HEK293 (cell line): ENCODE data around the gene DNAH9.

Experiments used
- CTCF ChIA-PET: fragments of 350-600 bp; formaldehyde crosslinking; extraction: SDS; loops from one replicate; lab custom pipeline; 2021; ENCODE audit warnings: antibody characterized with exemption; lab: Yijun Ruan, JAX
- POLR2A ChIA-PET: fragments of 300-600 bp; formaldehyde crosslinking; extraction: SDS; loops from one replicate; lab custom pipeline; 2020; ENCODE audit warnings: antibody characterized with exemption, inconsistent platforms; lab: Yijun Ruan, JAX
- H3K27ac ChIP-seq: fragments of 200-500 bp; sonication (Bioruptor generic); 2 replicates; pipeline ENCODE4 v1.5.1; 2014; ENCODE audit warnings: low read depth, low read length, control low read depth, inconsistent platforms; ENCODE audit errors: extremely low read depth
- H3K36me3 ChIP-seq, 2 experiments: fragments of 200-500 bp in 1 of 2; sonication (Bioruptor generic) in 1 of 2; 1 replicate in 1 of 2; 2 replicates in 1 of 2; pipeline ENCODE4 v1.5.1; 2014 to 2017; ENCODE audit warnings: inconsistent platforms in 2 of 2, low read length in 2 of 2; ENCODE audit not compliant: control insufficient read depth in 2 of 2, insufficient read depth in 1 of 2
- H3K4me1 ChIP-seq: fragments of 200-500 bp; sonication (Bioruptor generic); 2 replicates; pipeline ENCODE4 v1.5.1; 2014; ENCODE audit warnings: mild to moderate bottlenecking, low read length, inconsistent platforms; ENCODE audit not compliant: control insufficient read depth, insufficient read depth
- H3K4me3 ChIP-seq: 2 replicates; pipeline ENCODE4 v1.5.1; 2011; ENCODE audit warnings: low read depth, mild to moderate bottlenecking, control low read depth, low read length, moderate library complexity
- H3K9me3 ChIP-seq: fragments of 200-500 bp; sonication (Bioruptor generic); 2 replicates; pipeline ENCODE4 v1.5.1; 2014; ENCODE audit warnings: low read depth, low read length, inconsistent platforms; ENCODE audit not compliant: control insufficient read depth, insufficient read depth
- ATF2 ChIP-seq: fragments of 450-650 bp; formaldehyde crosslinking; IDR thresholded peaks from 2 replicates; pipeline ENCODE4 v1.5.1; 2016; ENCODE audit warnings: missing biosample characterization, missing genetic modification characterization, low read depth
- GLIS1 ChIP-seq: fragments of 450-650 bp; formaldehyde crosslinking; IDR thresholded peaks from 2 replicates; pipeline ENCODE4 v1.5.1; 2016; ENCODE audit warnings: missing biosample characterization, missing genetic modification characterization
- HOXC10 ChIP-seq: sonication (generic); formaldehyde crosslinking; IDR thresholded peaks from 2 replicates; pipeline ENCODE4 v1.8.1; 2023; ENCODE audit warnings: mild to moderate bottlenecking, missing genetic modification reagents
- KLF1 ChIP-seq: fragments of 450-650 bp; formaldehyde crosslinking; IDR thresholded peaks from 2 replicates; pipeline ENCODE4 v1.5.1; 2016; ENCODE audit warnings: missing biosample characterization, missing genetic modification characterization
- SP7 ChIP-seq: fragments of 450-650 bp; formaldehyde crosslinking; IDR thresholded peaks from 2 replicates; pipeline ENCODE4 v1.5.1; 2016; ENCODE audit warnings: missing biosample characterization, missing genetic modification characterization
- ZBTB1 ChIP-seq: fragments of 450-650 bp; formaldehyde crosslinking; IDR thresholded peaks from 2 replicates; pipeline ENCODE4 v1.5.1; 2016; ENCODE audit warnings: missing biosample characterization, missing genetic modification characterization
- ZBTB11 ChIP-seq: fragments of 450-650 bp; formaldehyde crosslinking; conservative IDR thresholded peaks from 2 replicates; pipeline ENCODE4 v1.5.1; 2016; ENCODE audit warnings: low read depth, missing biosample characterization, missing genetic modification characterization
- ZBTB48 ChIP-seq: fragments of 450-650 bp; formaldehyde crosslinking; IDR thresholded peaks from 2 replicates; pipeline ENCODE4 v1.5.1; 2016; ENCODE audit warnings: missing biosample characterization, missing genetic modification characterization
- ZIC2 ChIP-seq: fragments of 450-650 bp; formaldehyde crosslinking; IDR thresholded peaks from 2 replicates; pipeline ENCODE4 v1.5.1; 2016; ENCODE audit warnings: missing biosample characterization, missing genetic modification characterization
- ZNF114 ChIP-seq: fragments of 450-650 bp; formaldehyde crosslinking; IDR thresholded peaks from 2 replicates; pipeline ENCODE4 v1.5.0; 2017; ENCODE audit warnings: missing biosample characterization, missing genetic modification characterization
- ZNF140 ChIP-seq: fragments of 450-650 bp; formaldehyde crosslinking; IDR thresholded peaks from 2 replicates; pipeline ENCODE4 v1.5.1; 2016; ENCODE audit warnings: missing biosample characterization, missing genetic modification characterization
- ZNF221 ChIP-seq: fragments of 450-650 bp; formaldehyde crosslinking; IDR thresholded peaks from 2 replicates; pipeline ENCODE4 v1.5.1; 2017; ENCODE audit warnings: missing biosample characterization, missing genetic modification characterization, borderline replicate concordance
- ZNF24 ChIP-seq: fragments of 450-650 bp; formaldehyde crosslinking; IDR thresholded peaks from 2 replicates; pipeline ENCODE4 v1.5.1; 2016; ENCODE audit warnings: missing biosample characterization, missing genetic modification characterization
- ZNF529 ChIP-seq: fragments of 450-650 bp; formaldehyde crosslinking; IDR thresholded peaks from 2 replicates; pipeline ENCODE4 v1.5.1; 2017; ENCODE audit warnings: missing genetic modification characterization, missing biosample characterization; ENCODE audit not compliant: insufficient replicate concordance
- ZNF560 ChIP-seq: fragments of 450-650 bp; formaldehyde crosslinking; IDR thresholded peaks from 2 replicates; pipeline ENCODE4 v1.5.1; 2017; ENCODE audit warnings: missing biosample characterization, missing genetic modification characterization, borderline replicate concordance
- ZNF561 ChIP-seq: fragments of 450-650 bp; IDR thresholded peaks from 2 replicates; pipeline ENCODE4 v1.5.1; 2018; ENCODE audit warnings: missing biosample characterization, missing genetic modification characterization, borderline replicate concordance
- ZNF792 ChIP-seq: fragments of 450-650 bp; formaldehyde crosslinking; IDR thresholded peaks from 2 replicates; pipeline ENCODE4 v1.5.1; 2016; ENCODE audit warnings: missing biosample characterization, missing genetic modification characterization
- ZSCAN18 ChIP-seq: fragments of 450-650 bp; formaldehyde crosslinking; IDR thresholded peaks from 2 replicates; pipeline ENCODE4 v1.5.1; 2016; ENCODE audit warnings: missing biosample characterization, missing genetic modification characterization
- TF ChIP-seq, protein P1 (sequence below): fragments of 450-650 bp; formaldehyde crosslinking; conservative IDR thresholded peaks from 2 replicates; pipeline ENCODE4 v1.5.1; 2016; ENCODE audit warnings: low read depth, missing biosample characterization, missing genetic modification characterization
- TF ChIP-seq, protein P2 (sequence below): fragments of 450-650 bp; formaldehyde crosslinking; IDR thresholded peaks from 2 replicates; pipeline ENCODE4 v1.5.1; 2016; ENCODE audit warnings: missing biosample characterization, missing genetic modification characterization

Gene DNAH9

GRCh38 chr17:11601661-11602060 is 3.4 kb downstream of the DNAH9 start:
- ChIA-PET POLR2A (no interaction called here), CTCF (no interaction called here)
- H3K9me3 ChIP-seq, result no peaks in the 10 kb centered on the region
- TF ChIP-seq KLF1 (tag by site-specific recombination), result no peak
- no peak for TF ChIP-seq ZBTB11 (tag by site-specific recombination)
- no peak for TF ChIP-seq ZNF140 (tag by site-specific recombination)
- no peak for TF ChIP-seq ZNF529 (tag by site-specific recombination)
- no peak for TF ChIP-seq ZNF560 (tag by site-specific recombination)
- no peak for TF ChIP-seq ZIC2
- TF ChIP-seq SP7 (tag by site-specific recombination), result no peak
- TF ChIP-seq, protein P1, sequence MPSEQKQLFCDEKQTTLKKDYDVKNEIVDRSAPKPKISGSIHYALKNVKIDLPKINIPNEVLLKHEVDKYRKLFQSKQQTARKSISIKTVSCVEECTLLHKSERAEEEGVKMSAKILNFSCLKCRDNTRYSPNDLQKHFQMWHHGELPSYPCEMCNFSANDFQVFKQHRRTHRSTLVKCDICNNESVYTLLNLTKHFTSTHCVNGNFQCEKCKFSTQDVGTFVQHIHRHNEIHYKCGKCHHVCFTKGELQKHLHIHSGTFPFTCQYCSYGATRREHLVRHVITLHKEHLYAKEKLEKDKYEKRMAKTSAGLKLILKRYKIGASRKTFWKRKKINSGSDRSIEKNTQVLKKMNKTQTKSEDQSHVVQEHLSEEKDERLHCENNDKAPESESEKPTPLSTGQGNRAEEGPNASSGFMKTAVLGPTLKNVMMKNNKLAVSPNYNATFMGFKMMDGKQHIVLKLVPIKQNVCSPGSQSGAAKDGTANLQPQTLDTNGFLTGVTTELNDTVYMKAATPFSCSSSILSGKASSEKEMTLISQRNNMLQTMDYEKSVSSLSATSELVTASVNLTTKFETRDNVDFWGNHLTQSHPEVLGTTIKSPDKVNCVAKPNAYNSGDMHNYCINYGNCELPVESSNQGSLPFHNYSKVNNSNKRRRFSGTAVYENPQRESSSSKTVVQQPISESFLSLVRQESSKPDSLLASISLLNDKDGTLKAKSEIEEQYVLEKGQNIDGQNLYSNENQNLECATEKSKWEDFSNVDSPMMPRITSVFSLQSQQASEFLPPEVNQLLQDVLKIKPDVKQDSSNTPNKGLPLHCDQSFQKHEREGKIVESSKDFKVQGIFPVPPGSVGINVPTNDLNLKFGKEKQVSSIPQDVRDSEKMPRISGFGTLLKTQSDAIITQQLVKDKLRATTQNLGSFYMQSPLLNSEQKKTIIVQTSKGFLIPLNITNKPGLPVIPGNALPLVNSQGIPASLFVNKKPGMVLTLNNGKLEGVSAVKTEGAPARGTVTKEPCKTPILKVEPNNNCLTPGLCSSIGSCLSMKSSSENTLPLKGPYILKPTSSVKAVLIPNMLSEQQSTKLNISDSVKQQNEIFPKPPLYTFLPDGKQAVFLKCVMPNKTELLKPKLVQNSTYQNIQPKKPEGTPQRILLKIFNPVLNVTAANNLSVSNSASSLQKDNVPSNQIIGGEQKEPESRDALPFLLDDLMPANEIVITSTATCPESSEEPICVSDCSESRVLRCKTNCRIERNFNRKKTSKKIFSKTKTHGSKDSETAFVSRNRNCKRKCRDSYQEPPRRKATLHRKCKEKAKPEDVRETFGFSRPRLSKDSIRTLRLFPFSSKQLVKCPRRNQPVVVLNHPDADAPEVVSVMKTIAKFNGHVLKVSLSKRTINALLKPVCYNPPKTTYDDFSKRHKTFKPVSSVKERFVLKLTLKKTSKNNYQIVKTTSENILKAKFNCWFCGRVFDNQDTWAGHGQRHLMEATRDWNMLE (tag by site-specific recombination), result no peak
- TF ChIP-seq ATF2 (tag by site-specific recombination), result no peak
- no peak for TF ChIP-seq ZNF561 (tag by site-specific recombination)
- no peak for TF ChIP-seq ZNF221
- no peak for TF ChIP-seq ZBTB48 (tag by site-specific recombination)
- TF ChIP-seq, protein P2, sequence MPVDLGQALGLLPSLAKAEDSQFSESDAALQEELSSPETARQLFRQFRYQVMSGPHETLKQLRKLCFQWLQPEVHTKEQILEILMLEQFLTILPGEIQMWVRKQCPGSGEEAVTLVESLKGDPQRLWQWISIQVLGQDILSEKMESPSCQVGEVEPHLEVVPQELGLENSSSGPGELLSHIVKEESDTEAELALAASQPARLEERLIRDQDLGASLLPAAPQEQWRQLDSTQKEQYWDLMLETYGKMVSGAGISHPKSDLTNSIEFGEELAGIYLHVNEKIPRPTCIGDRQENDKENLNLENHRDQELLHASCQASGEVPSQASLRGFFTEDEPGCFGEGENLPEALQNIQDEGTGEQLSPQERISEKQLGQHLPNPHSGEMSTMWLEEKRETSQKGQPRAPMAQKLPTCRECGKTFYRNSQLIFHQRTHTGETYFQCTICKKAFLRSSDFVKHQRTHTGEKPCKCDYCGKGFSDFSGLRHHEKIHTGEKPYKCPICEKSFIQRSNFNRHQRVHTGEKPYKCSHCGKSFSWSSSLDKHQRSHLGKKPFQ (tag by site-specific recombination), result no peak
- no peak for TF ChIP-seq ZNF792 (tag by site-specific recombination)
- no peak for TF ChIP-seq GLIS1 (tag by site-specific recombination)
- TF ChIP-seq HOXC10 (CRISPR knock-in tag), result no peak
- no peak for TF ChIP-seq ZNF24 (tag by site-specific recombination)
- no peak for TF ChIP-seq ZNF114
- no peak for TF ChIP-seq ZBTB1 (tag by site-specific recombination)
- no peak for TF ChIP-seq ZSCAN18 (tag by site-specific recombination)
- no peak overlapping the region for H3K4me3 ChIP-seq
- no peaks in the 10 kb centered on the region for H3K36me3 ChIP-seq
- H3K27ac ChIP-seq, result no peak overlapping the region
- H3K4me1 ChIP-seq, result no peaks in the 10 kb centered on the region
